Raji (cell line): ENCODE measurements around the gene EPS8L1.

Experiments
- POLR2A ChIP-seq: IDR thresholded peaks from 2 replicates; pipeline ENCODE4 v1.6.1; 2011; ENCODE audit warnings: low read depth, low read length, control low read depth; ENCODE audit not compliant: insufficient read depth

Gene EPS8L1

GRCh38 chr19:55071913-55072312 is 3.8 kb upstream of the EPS8L1 start:
- no peak for TF ChIP-seq POLR2A

GRCh38 chr19:55076321-55076720 is 652 bp downstream of the EPS8L1 start:
- TF ChIP-seq POLR2A: no peak

- no peak for TF ChIP-seq POLR2A
Observed at GRCh38 chr19:55077106-55077505, 1.4 kb downstream of the EPS8L1 start.

GRCh38 chr19:55078996-55079395 is 3.3 kb downstream of the EPS8L1 start:
- TF ChIP-seq POLR2A: no peak

GRCh38 chr19:55079400-55080038 is 3.9 kb downstream of the EPS8L1 start:
- TF ChIP-seq POLR2A: no peak

GRCh38 chr19:55080121-55080967 is 4.7 kb downstream of the EPS8L1 start:
- TF ChIP-seq POLR2A: no peak

- TF ChIP-seq POLR2A: no peak
Observed at GRCh38 chr19:55080968-55081769, 5.5 kb downstream of the EPS8L1 start.

- no peak for TF ChIP-seq POLR2A
Observed at GRCh38 chr19:55081770-55082019, 6.0 kb downstream of the EPS8L1 start.

- TF ChIP-seq POLR2A: no peak
Observed at GRCh38 chr19:55082020-55082851, 6.6 kb downstream of the EPS8L1 start.

GRCh38 chr19:55083004-55083850 is 7.6 kb downstream of the EPS8L1 start:
- TF ChIP-seq POLR2A: no peak

GRCh38 chr19:55084416-55084815 is 8.7 kb downstream of the EPS8L1 start:
- no peak for TF ChIP-seq POLR2A

GRCh38 chr19:55085923-55086715 is 10.4 kb downstream of the EPS8L1 start:
- TF ChIP-seq POLR2A: no peak
